GM21576 (cell line): Measurements from ENCODE around the gene CDAN1.

ENCODE experiments used
- ATAC-seq: cut with Tn5 transposase; IDR thresholded peaks from one replicate; pipeline ENCODE4 v1.9.1; 2021; ENCODE audit warnings: mild to moderate bottlenecking, moderate library complexity; ENCODE audit not compliant: unreplicated experiment

Gene CDAN1

GRCh38 chr15:42735382-42736165, 1.4 kb downstream of the CDAN1 start:
- no peak for ATAC-seq

- ATAC-seq = no peak
Observed at GRCh38 chr15:42734076-42734672, 2.8 kb downstream of the CDAN1 start.

GRCh38 chr15:42733027-42733426, 3.9 kb downstream of the CDAN1 start:
- no peak for ATAC-seq

GRCh38 chr15:42732095-42732827, 4.7 kb downstream of the CDAN1 start:
- no peak for ATAC-seq

GRCh38 chr15:42731461-42731860, 5.5 kb downstream of the CDAN1 start:
- ATAC-seq = no peak

GRCh38 chr15:42730536-42730935, 6.4 kb downstream of the CDAN1 start:
- no peak for ATAC-seq

GRCh38 chr15:42730135-42730534, 6.8 kb downstream of the CDAN1 start:
- ATAC-seq = no peak

- no peak for ATAC-seq
Observed at GRCh38 chr15:42729409-42729808, 7.5 kb downstream of the CDAN1 start.

- no peak for ATAC-seq
Observed at GRCh38 chr15:42728972-42729371, 8.0 kb downstream of the CDAN1 start.

GRCh38 chr15:42728560-42728959, 8.4 kb downstream of the CDAN1 start:
- ATAC-seq = no peak

GRCh38 chr15:42727750-42728381, 9.1 kb downstream of the CDAN1 start:
- no peak for ATAC-seq

- no peak for ATAC-seq
Observed at GRCh38 chr15:42726114-42726513, 10.8 kb downstream of the CDAN1 start.

GRCh38 chr15:42725331-42725903, 11.5 kb downstream of the CDAN1 start:
- no peak for ATAC-seq

- ATAC-seq = no peak
Observed at GRCh38 chr15:42724276-42724675, 12.7 kb downstream of the CDAN1 start.

- no peak for ATAC-seq
Observed at GRCh38 chr15:42723068-42723467, 13.9 kb downstream of the CDAN1 start.

- ATAC-seq = no peak
Observed at GRCh38 chr15:42721916-42722315, 15.0 kb downstream of the CDAN1 start.

GRCh38 chr15:42721016-42721415, 15.9 kb downstream of the CDAN1 start:
- no peak for ATAC-seq

GRCh38 chr15:42720071-42720470, 16.9 kb downstream of the CDAN1 start:
- no peak for ATAC-seq

GRCh38 chr15:42719043-42719442, 17.9 kb downstream of the CDAN1 start:
- ATAC-seq = no peak

- ATAC-seq = no peak
Observed at GRCh38 chr15:42716626-42717025, 20.3 kb downstream of the CDAN1 start.

- ATAC-seq = no peak
Observed at GRCh38 chr15:42716125-42716524, 20.8 kb downstream of the CDAN1 start.
